Measurements from ENCODE around the gene CAPN3.

DNA sequence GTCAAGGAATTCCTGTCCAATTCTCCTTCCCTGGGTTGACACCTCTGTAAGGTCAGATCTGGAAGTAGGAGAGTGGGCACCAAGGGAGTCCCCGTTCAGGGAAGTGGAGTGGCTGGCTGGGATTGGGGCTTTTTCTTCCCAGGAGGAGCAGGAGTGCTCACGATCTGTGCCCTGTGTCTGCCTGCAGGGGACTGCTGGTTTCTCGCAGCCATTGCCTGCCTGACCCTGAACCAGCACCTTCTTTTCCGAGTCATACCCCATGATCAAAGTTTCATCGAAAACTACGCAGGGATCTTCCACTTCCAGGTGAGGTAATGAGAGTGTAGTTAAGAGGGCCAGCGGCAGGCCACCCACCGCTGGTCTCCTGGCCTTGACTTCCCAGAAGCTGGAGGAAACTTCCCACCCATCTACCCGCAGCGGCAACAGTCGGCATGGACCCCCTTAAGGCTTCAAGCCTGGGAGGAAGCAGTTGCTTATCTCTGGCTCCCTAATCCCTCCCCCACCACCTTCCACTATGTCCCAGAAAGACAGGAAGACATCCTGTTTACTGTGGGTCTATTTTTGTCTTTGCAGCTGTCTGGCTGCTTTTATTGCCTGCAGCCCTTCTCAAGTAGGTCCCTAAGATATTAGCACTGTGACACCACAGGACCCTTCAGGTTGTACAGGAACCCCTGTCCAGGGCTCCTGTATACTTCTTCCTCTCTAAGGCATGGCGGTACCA lies 26.8 kb downstream of the CAPN3 start:
- TF ChIP-seq, protein P1, sequence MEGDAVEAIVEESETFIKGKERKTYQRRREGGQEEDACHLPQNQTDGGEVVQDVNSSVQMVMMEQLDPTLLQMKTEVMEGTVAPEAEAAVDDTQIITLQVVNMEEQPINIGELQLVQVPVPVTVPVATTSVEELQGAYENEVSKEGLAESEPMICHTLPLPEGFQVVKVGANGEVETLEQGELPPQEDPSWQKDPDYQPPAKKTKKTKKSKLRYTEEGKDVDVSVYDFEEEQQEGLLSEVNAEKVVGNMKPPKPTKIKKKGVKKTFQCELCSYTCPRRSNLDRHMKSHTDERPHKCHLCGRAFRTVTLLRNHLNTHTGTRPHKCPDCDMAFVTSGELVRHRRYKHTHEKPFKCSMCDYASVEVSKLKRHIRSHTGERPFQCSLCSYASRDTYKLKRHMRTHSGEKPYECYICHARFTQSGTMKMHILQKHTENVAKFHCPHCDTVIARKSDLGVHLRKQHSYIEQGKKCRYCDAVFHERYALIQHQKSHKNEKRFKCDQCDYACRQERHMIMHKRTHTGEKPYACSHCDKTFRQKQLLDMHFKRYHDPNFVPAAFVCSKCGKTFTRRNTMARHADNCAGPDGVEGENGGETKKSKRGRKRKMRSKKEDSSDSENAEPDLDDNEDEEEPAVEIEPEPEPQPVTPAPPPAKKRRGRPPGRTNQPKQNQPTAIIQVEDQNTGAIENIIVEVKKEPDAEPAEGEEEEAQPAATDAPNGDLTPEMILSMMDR (IDR thresholded peaks at IDR 0.05; ENCODE audit: insufficient read depth, low read length), result no peak
- TF ChIP-seq, protein P2, sequence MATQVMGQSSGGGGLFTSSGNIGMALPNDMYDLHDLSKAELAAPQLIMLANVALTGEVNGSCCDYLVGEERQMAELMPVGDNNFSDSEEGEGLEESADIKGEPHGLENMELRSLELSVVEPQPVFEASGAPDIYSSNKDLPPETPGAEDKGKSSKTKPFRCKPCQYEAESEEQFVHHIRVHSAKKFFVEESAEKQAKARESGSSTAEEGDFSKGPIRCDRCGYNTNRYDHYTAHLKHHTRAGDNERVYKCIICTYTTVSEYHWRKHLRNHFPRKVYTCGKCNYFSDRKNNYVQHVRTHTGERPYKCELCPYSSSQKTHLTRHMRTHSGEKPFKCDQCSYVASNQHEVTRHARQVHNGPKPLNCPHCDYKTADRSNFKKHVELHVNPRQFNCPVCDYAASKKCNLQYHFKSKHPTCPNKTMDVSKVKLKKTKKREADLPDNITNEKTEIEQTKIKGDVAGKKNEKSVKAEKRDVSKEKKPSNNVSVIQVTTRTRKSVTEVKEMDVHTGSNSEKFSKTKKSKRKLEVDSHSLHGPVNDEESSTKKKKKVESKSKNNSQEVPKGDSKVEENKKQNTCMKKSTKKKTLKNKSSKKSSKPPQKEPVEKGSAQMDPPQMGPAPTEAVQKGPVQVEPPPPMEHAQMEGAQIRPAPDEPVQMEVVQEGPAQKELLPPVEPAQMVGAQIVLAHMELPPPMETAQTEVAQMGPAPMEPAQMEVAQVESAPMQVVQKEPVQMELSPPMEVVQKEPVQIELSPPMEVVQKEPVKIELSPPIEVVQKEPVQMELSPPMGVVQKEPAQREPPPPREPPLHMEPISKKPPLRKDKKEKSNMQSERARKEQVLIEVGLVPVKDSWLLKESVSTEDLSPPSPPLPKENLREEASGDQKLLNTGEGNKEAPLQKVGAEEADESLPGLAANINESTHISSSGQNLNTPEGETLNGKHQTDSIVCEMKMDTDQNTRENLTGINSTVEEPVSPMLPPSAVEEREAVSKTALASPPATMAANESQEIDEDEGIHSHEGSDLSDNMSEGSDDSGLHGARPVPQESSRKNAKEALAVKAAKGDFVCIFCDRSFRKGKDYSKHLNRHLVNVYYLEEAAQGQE (IDR thresholded peaks at IDR 0.05; ENCODE audit: insufficient replicate concordance, low read depth), result no peak
- TF ChIP-seq POLR2AphosphoS5 (IDR thresholded peaks at IDR 0.05; ENCODE audit: low read depth), result no peak

Data from HL-60 (cell line).